ENCODE results near the gene PAK6.

GRCh38 chr15:40248006-40248783 is 9.3 kb downstream of the PAK6 start:
- TF ChIP-seq EZH2phosphoT487 (IDR thresholded peaks at IDR 0.05; ENCODE audit: low read depth, severe bottlenecking, unreplicated experiment) (no peak), CTCF (IDR thresholded peaks at IDR 0.05; ENCODE audit: poor library complexity) (no peak), EZH2 (IDR thresholded peaks at IDR 0.05; ENCODE audit: borderline replicate concordance) (no peak)

Measured in hepatocyte (in vitro differentiated cells).